HG02970 (cell line): ENCODE data around the gene KCNH8.

Source experiments
- ATAC-seq: cut with Tn5 transposase; IDR thresholded peaks from one replicate; pipeline ENCODE4 v1.9.1; 2021; ENCODE audit warnings: mild to moderate bottlenecking, moderate library complexity, moderate number of reproducible peaks; ENCODE audit not compliant: unreplicated experiment, low FRiP score

KCNH8 gene

DNA sequence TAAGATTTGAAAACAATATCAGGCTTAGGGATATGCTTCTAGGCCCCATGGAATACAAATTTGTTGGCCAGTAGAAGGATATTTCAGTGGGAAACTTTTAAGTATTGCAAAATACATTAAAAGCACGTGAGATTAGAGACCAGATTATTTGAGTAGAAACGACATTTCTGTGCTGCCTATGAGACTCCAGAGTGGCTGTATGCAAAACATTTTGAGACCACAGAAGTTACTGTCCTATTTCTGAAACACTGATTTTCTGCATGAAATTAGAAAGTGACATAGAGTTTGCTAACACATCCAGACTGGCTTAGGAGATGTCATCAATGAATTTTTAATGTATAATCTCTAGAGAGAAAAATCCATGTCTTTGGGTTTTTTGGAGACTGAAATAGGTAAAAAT, 99.8 kb downstream of the KCNH8 start:
- ATAC-seq: no peak

DNA sequence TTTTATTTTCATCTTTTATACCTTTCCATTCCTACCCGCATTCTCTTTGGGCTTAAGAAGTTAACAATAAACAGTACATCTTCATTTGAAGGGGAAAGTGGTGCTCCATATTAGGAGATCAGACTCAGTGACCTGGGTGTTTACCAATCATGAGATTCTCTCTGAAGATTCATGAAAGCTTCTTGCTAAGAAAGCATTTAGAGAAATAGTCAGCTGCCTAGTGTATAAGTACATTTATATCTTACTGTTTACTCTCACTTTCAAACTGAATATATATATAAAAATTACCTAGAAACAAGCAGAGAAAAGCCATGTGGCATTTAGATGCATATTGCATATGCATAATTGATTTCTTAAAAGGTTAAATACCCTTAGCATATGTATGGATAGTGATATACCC, 100.5 kb downstream of the KCNH8 start:
- no peak for ATAC-seq

DNA sequence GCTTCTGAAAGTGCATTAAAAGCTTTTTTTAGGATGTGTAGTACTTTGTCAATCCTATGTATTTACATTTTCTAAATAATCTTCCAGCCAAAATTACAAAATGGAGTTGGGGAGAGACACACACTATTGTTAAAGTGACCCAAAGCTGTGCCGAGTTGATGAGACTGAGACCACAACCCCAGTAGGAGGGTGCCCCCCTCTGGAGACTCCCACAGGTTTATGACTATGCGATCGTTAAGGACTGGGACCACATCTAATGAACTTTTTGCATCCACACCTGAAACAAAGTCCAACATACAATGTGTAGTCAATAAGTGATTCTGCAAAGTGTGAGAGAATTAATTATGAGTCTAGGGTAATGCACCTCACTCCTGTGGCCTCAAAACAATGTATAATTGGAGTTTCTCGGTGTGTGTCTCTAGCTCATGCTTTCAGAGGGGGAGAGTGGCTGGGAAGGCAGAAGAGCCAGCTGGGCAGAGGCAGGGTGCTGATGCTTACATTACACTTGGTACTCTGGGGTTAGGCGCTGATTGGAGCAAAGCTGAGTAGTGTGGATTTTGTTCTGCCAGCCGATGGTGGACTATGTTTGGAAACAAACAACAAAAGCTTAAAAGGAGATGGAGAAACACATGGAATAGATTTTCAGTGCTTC, 102.8 kb downstream of the KCNH8 start:
- ATAC-seq: no peak

DNA sequence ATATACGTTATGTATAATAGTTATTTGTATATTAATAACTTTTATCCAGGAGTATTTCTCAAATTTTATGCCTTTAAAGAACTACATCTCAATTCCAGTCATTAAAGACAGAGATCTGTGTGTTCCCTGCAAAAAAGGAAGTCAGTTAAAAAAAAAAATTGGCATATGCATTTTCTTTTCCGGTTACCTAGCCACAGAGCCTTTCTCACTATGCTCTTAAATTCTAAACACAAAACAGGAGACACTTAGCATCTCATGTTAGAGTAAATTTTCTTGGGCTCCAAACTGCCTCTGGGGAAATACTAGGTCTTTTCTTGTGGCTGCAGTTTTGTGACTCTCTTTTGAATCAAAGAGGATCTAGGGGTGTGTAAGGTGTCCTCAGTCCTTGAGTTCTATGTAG, 105.9 kb downstream of the KCNH8 start:
- no peak for ATAC-seq

DNA sequence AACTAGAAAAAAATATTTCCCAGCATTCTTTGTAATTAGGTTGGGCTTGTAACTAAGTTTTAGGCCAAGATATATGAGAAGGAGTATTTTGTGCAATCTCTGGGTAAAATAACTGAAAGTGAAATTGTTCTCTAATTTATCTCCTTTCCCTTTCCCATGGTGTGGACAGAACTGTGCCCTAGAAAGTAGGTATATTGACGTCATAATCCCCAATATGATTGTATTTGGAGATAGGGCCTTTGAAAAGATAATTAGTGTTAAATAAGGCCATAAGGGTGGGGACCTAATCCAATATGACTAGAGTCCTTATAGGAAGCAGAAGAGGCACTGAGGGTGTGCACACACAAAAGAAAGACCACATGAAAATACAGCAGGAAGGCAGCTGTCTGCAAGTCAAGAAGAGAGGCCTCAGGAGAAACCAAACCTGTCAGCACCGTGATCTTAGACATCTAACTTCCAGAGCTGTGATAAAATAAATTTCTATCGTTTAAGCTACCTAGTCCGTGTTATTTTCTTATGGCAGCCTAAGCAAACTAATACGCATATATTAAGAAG, 106.6 kb downstream of the KCNH8 start:
- no peak for ATAC-seq

DNA sequence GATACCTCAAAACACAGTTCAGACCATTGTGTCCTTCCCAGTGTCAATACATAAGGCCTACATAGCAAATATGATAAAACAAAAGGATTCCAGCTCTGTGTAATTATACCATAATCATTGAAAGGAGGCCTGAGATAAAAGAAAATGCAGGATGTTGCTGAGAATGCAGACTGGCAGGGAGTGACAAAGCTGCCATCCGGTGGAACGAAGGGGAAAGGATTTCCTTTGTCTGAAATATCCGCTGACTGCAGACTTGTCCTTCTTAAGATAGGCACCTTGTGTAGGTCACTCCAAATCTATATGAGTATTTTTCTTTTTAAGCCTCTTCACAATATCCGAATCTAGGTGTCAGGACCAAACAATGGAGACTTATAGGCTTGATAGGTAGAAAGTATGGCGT, 108.0 kb downstream of the KCNH8 start:
- ATAC-seq: no peak

DNA sequence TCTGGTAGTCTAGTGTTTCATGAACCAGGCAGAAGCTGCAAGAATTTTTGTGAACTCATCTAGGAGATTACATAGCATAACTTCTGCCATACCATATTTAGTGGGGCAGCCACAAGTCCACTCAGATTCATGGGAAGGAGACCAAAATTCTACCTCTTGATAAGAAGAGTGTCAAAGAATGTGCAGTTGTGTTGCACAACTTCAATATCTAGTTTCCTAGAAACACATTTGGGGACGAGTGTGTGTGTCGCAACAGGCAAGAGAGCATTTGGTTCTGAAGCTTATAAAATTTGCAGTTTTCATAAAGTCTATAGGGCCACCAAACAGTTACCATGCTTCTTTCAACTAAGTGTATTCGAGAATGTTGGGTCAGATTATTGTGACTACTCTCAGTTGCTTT, 115.3 kb downstream of the KCNH8 start:
- ATAC-seq: no peak

DNA sequence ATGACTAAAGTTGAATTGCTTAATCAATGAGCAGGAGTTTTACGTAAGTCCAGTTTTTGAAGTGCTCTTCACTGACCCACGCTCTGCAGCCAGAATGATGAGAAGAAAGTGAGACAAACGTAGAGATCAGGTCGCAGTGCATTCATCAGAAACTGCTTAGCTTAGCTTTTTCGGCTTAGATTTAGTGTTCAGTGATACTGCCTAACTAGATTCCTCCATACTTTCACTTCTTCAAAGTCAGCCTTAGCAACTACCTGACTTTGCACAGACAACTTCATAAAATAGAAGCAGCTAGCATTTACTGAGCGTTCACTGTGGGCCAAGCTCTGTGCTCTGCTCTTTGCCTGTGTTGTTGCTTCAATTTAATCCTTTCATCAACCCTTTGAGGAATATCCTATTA, 116.1 kb downstream of the KCNH8 start:
- no peak for ATAC-seq

DNA sequence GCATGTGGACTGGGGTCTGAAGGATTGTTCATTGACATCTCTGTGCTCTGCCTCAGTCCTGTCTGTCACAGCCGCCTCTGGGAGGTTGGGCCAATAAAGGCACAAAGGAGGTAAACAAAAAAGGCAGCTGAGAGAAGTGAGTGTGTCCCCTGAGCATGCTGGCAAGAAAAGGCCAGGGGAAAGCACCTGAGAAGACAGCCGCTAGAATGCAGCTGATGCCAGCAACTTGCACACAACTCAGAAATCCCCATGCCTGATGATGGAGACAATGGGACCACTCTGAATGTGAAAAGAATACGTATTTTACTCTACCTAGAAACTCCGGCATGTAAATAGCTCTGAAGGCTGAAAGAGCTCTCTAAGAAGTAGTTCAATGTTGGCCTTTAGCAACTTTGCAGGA, 118.7 kb downstream of the KCNH8 start:
- ATAC-seq: no peak

DNA sequence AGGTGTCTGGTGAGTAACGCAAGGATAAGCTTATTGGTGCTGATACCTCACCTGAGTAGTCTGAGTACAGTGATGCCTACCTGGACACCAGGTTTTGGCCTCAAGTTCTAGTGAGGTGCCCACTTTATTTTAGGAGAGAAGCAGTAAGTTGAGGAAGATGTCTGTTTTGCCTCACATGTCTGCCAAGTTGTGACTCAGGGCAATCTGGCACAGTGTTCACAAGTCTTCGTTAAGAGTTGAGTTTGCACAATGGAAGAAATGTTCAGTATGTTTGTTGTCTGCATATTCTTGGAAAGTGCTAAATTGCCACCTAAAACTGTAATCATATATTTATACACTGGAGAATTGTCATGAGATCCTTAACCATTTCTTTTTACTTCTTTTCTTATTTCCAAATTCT, 122.2 kb downstream of the KCNH8 start:
- no peak for ATAC-seq

DNA sequence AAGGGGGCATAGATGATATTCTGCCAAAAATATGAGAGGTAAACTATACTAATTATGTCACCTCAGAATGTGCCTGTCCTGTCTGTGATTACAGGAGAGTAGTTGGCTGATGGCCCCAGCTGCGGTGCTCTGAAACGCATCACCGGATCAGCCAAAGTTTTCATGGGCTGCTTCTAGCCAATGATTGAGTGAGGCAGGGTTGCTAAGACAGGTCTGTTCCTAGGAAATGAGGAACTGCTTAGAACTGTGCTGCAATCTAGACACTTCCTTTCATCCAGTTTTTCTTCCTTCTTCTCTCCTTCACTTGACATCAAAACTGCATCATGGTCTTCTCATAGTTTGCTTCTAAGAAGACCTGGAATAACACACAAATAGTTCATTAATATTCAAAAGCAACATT, 124.0 kb downstream of the KCNH8 start:
- no peak for ATAC-seq

DNA sequence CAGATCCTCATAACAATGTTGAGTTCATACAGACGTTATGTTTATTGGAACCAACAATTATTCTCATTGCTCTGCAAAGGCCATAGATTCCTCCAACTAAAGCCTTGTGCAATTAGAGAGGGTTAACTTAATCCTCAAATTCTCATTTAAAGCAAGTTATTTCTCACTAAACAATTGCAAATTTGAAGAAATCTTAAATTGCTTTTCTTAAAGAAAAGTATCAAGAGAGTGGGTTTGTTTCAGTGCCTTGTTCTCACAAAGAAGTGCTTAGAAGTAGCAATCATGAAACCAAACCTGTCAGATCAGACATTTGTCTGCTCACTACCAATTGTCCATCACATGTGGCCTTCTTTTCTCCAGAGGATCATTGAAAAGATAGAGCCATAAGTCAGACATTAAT, 124.8 kb downstream of the KCNH8 start:
- ATAC-seq: no peak

DNA sequence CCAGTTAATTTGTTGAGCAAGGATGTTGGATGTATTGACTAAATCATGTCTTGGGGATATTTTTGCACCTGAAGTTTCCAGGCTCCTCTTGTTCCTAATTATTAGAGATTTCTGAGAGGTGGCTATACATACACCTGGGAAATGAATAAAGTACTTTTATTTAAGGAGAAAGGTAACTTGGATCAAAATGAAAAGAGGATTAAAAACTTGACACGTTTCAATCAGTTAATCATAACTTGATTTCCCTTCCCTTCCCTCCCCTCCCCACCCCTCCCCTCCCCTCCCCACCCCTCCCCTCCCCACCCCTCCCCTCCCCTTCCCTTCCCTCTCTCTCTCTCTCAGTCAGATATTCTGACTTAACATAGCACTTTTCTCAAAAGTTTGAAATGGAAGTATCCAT, 126.3 kb downstream of the KCNH8 start:
- no peak for ATAC-seq

DNA sequence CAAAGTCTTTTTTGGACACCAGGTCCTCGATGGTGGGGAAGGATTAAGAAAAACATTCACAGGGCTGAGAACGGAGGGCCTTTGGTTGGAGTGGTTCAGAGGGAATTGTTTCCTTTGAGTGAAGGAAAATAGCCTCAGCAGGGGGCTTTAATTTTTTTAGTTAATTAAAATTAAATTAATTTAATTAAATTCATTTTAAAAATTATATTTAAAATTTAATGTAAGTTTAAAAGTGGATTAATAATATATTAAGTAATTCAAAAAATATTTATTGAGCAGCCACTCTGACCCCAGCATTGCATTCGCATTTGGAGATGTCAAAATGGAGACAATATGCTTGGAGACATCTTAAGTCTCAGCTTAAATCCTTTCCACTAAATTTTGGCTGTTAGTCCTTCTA, 136.7 kb downstream of the KCNH8 start:
- no peak for ATAC-seq

DNA sequence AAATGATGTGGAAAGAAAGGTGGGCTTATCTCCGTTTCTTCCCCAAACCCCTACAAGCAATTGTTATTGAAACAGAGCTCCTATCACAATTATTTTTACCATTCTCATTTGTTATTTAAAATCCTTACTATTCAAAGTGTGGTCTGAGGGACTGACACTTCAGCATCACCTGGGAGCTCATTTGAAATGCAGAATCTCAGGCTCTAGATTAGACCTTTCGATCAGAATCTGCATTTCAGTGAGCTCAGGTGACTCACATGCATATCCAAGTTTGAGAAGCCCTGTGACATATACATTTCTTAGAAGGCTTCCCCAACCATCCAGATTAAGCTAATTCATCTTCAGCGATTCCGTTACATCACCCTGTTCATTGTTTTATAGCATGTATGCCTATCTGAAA, 145.0 kb downstream of the KCNH8 start:
- no peak for ATAC-seq

DNA sequence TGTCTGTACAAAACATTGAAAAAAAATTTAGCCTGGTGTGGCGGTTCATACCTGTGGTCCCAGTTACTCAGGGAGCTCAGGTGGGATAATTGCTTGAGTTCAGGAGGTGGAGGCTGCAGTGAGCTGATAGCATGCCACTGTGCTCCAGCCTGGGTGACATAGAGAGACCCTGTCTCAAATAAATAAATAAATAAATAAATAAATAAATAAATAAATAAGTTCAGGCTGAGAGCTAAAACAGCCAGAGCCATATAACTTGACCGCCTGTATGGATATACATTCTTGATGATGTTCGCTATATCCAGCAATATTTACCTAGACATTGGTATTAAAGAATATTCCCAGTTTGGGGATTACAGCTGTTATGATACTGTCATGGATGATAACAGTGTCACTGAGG, 146.9 kb downstream of the KCNH8 start:
- ATAC-seq: no peak

DNA sequence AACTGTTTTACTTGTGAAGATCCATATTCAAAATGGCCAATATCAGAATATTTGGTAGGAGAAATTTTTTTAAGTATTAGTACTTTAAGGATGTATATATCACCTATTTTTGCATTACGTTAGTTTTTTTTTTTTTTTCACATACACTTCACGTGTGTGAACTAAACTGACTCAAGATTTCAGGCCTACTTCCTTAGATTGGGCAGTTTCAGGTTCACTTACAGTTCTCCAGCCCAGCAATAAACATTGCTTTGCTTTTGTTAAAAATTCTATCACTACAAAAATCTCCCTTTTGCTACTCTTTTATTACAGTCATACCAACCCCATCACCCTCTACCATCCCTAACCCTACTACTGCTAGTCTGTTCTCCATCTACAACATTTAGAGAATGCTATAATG, 183.6 kb downstream of the KCNH8 start:
- no peak for ATAC-seq

DNA sequence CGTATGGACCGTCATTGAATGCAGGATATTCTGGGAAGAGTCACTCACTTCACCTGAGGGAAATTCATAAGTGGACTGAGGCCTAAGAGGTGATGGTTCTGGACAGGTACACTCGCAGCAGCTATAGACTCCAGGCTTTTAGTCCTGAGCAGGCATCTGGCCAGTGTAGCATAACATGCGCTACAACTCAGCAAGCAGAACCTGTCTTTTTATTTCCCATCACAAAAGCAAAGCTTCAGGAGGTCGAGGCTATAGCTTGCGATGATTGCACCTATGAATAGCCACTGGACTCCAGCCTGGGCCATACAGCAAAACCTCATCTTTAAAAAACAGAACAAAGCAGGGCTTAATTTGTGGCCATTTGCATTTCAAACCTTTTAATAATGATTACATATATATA, 185.8 kb downstream of the KCNH8 start:
- no peak for ATAC-seq

DNA sequence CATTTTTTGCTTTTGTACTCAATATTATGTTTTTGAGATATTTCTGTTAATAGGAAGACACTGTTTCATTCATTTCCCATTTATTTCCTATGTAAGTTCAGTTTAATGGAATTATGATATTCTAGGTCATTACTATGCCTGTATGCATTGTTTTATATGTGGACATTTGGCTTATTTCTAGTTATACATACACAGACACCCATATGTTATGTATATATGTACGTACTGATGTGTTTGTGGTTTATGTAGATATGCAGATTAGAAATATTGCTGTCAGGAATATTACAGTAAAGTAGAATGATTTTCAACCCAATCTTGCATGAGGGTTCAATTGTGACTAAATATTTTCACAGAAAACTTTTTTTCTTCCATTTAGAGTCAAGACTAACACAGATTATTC, 190.5 kb downstream of the KCNH8 start:
- no peak for ATAC-seq

DNA sequence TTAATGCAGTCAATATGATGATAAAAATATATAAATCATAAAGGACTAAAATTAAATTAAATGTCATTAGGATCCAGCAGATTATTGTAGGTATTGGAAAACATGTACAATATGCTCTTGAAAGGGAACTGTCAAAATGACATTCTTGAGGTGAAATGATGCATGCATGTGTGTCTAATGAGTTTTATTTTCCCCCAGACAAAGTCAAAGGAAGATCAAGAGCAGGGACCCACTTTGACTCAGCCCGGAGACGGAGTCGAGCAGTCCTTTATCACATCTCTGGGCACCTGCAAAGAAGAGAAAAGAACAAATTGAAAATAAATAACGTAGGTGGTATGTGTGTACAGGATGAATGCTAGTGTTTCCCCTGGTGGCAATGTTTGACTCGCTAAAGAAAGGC, 194.1 kb downstream of the KCNH8 start:
- no peak for ATAC-seq

DNA sequence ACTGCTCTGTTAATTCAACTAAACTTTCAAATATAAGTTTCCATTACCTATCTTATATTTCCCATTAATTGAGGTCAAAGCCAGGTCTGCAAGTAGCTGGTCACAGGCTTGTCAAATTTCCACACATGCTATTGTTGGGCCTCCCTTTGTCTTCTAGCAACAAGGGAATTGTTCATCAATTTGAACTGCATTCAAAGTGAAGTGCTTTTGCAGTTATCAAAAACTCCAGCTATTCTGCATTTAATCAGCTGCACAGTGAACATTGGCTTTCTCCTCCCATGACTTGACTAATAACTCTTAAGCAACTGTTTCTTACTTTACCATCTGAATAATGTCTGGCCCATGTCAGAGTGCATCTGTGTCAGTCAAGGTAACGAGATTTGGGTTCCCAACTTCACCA, 198.4 kb downstream of the KCNH8 start:
- ATAC-seq: no peak

DNA sequence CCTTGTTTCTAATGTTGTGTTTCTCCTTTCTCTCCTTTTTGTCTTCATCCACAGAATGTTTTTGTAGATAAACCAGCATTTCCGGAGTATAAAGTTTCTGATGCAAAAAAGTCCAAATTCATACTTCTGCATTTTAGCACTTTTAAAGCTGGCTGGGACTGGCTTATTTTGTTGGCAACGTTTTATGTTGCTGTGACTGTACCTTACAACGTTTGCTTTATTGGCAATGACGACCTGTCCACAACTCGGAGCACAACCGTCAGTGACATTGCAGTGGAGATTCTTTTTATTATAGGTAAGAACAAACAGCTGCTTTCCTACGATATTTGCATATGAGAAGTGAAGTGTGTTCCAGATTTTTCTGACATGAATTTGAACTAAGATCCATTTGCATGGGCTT, 199.4 kb downstream of the KCNH8 start:
- ATAC-seq: no peak

DNA sequence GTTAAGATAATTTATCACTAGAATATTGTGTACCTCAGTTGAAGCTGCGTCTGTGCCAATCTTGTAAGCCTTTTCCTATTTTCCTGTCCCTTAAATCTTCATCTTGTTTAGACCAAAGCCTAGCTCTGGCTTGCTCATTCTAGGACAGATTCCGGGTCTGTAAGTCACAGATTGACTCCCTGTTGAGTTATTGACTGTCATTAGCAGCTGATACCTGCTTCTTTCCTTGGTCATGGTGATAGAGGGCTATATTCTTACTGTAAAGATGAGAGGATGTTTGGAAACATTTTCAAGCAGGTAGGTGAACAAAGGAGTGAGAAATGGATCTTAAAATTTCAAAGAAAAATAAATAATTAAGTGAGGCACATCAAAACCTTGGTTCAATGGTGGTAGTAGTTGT, 200.2 kb downstream of the KCNH8 start:
- ATAC-seq: no peak
